ENCODE results near the gene EPB41L2.
A peak's percentile ranks its signal among the peaks of the same experiment; 100 is the strongest.
"Not testable (repeated sequence)": the region's sequence is repeated elsewhere in the genome, so short reads cannot be mapped to it uniquely, and the experiment has no call there.

EPB41L2 gene

DNA sequence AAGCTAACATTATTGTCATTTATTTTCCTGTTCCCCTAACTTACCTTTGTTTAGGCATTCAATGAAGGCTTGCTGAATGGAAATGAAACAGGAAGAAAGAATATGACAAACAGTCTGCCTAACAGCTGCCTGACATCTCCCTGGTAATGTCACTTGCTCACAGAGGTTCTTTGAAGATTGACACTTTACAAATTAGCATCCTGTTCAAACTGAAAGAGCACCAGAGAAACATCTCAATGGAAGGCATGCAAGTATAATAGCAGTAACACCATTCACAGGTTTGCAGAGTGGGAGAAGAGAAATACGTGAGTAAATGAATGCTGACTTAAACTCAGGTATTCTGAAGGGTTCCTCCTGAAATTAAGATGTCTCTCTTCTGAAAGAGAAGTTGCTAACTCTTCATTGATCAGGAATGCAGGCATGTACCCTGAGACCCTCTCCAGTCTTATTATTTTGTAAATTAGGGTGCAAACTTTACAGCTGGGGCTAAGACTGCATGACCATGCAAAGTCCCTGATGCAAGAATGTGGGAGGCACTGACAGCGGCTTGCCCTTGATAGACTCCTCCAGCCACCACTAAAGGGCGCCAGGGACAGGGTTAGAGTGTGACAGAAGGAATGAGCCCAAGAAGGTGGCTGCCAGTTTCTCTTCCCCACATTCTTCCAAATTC lies 237.1 kb downstream of the EPB41L2 start:
- Mint-ChIP-seq H3K36me3 (no peaks in the 10 kb centered on the region), H3K27ac (no peak overlapping the region), H3K4me3 (no peak overlapping the region), H3K27me3 (no peaks in the 10 kb centered on the region), H3K4me1 (no peaks in the 10 kb centered on the region), H3K9me3 (no peaks in the 10 kb centered on the region)
- no peak for ATAC-seq

DNA sequence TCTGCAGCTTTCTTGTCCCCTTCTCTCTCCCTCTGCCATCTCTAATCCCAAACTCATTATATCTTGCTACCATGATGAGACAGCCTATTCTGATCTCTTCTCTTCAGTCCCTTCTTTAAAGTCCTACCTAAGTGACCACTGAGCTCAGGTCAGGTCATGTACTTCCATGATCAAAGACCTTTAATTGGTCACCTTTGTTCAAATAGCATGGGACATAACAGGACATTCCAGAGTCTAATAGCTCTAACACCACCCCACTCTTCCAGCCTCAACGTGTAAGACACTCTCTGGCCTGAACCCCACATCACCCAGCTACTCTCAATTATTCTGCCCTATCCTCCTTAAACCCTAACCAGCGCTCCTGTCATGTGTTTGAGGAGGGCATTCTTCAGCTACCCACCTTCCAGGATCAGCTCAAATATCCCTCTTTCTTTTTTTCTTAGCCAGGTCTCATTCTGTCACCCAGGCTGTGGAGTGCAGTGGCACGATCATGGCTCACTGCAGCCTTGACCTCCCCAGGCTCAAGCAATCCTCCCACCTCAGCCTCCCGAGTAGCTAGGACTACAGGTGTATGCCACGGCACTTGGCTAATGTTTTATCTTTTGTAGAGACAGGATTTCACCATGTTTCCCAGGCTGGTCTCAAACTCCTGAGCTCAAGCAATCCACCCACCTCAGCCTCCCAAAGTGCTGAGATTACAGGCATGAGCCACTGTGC lies 237.9 kb downstream of the EPB41L2 start:
- H3K9me3 Mint-ChIP-seq = no peaks in the 10 kb centered on the region
- H3K27ac Mint-ChIP-seq = no peak overlapping the region

GRCh38 chr6:130822736-130823135 lies 240.3 kb downstream of the EPB41L2 start:
- H3K4me3 Mint-ChIP-seq = no peak overlapping the region
- no peaks in the 10 kb centered on the region for H3K27me3 Mint-ChIP-seq
- no peak overlapping the region for H3K27ac Mint-ChIP-seq
- H3K4me1 Mint-ChIP-seq = no peaks in the 10 kb centered on the region
- H3K9me3 Mint-ChIP-seq = peaks cover 3% of the 10 kb centered on the region
- peaks cover 4% of the 10 kb centered on the region for H3K36me3 Mint-ChIP-seq
- no peak for ATAC-seq

More for the DNA sequence above, 237.9 kb downstream of the EPB41L2 start:
- H3K4me1 Mint-ChIP-seq = no peaks in the 10 kb centered on the region
- no peaks in the 10 kb centered on the region for H3K27me3 Mint-ChIP-seq
- H3K36me3 Mint-ChIP-seq = no peaks in the 10 kb centered on the region
- no peak for ATAC-seq
- no peak overlapping the region for H3K4me3 Mint-ChIP-seq

- no peak for ATAC-seq
Measured at GRCh38 chr6:130815200-130816071, 247.6 kb downstream of the EPB41L2 start.

GRCh38 chr6:130814506-130814905 lies 248.5 kb downstream of the EPB41L2 start:
- no peaks in the 10 kb centered on the region for H3K27me3 Mint-ChIP-seq
- no peak overlapping the region for H3K27ac Mint-ChIP-seq
- H3K36me3 Mint-ChIP-seq = peaks cover 12% of the 10 kb centered on the region
- H3K4me3 Mint-ChIP-seq = no peak overlapping the region
- no peak for ATAC-seq
- peaks cover 11% of the 10 kb centered on the region for H3K9me3 Mint-ChIP-seq
- no peaks in the 10 kb centered on the region for H3K4me1 Mint-ChIP-seq

More at GRCh38 chr6:130815200-130816071, 247.6 kb downstream of the EPB41L2 start:
- H3K36me3 Mint-ChIP-seq = peaks cover 12% of the 10 kb centered on the region
- no peaks in the 10 kb centered on the region for H3K27me3 Mint-ChIP-seq
- peaks cover 11% of the 10 kb centered on the region for H3K9me3 Mint-ChIP-seq
- no peak overlapping the region for H3K4me3 Mint-ChIP-seq
- no peak overlapping the region for H3K27ac Mint-ChIP-seq
- no peaks in the 10 kb centered on the region for H3K4me1 Mint-ChIP-seq

GRCh38 chr6:130811932-130812331 lies 251.1 kb downstream of the EPB41L2 start:
- no peak overlapping the region for H3K4me3 Mint-ChIP-seq
- no peak overlapping the region for H3K27ac Mint-ChIP-seq
- peaks cover under 1% of the 10 kb centered on the region for H3K36me3 Mint-ChIP-seq
- H3K27me3 Mint-ChIP-seq = no peaks in the 10 kb centered on the region
- ATAC-seq = no peak
- peaks cover under 1% of the 10 kb centered on the region for H3K9me3 Mint-ChIP-seq
- no peaks in the 10 kb centered on the region for H3K4me1 Mint-ChIP-seq

- Mint-ChIP-seq H3K27ac (no peak overlapping the region), H3K4me1 (no peaks in the 10 kb centered on the region), H3K27me3 (no peaks in the 10 kb centered on the region), H3K4me3 (no peak overlapping the region), H3K9me3 (no peaks in the 10 kb centered on the region), H3K36me3 (no peaks in the 10 kb centered on the region)
- no peak for ATAC-seq
Measured at GRCh38 chr6:130810307-130811030, 252.6 kb downstream of the EPB41L2 start.

DNA sequence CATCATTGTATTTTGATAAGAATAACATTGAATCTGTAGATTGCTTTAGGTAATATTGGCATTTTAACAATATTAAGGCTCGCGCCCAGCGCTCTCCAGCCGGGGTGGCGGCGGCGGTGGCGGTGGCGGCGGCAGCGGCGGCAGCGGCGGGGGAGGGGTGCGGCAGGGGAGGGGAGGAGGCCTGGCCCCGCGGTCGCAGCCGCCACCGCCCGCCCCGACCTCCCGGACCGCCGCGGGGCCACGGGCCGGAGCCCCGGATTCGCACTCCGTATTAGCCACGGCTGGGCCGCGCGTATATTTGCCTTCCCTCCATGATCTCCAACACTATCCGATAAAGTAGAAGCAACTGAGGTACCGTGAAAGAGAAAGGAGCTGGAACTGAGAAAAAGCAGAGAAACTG lies 261.7 kb downstream of the EPB41L2 start:
- not testable (repeated sequence) for H3K4me1 Mint-ChIP-seq, H3K4me3 Mint-ChIP-seq, H3K27me3 Mint-ChIP-seq, H3K36me3 Mint-ChIP-seq, H3K27ac Mint-ChIP-seq, H3K9me3 Mint-ChIP-seq
- peak; percentile 64 for ATAC-seq

DNA sequence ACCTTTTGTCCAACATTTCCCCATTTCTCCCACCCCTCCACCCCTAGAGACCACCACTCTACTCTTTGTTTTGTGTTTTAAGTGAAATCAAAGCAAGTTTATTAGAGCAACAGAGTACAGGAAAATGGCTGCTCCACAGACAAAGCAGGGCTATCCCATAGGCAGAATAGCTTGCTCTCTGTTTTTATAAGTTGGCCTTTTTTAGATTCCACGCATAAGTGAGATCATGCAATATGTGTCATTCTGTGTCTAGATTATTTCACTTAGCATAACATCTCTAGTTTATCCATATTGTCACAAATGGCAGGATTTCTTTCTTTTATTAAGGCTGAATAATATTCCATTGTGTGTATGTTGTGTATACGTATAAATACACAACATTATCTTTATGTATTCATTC lies 266.0 kb downstream of the EPB41L2 start:
- H3K27me3 Mint-ChIP-seq = peaks cover 9% of the 10 kb centered on the region
- H3K36me3 Mint-ChIP-seq = no peaks in the 10 kb centered on the region
- no peaks in the 10 kb centered on the region for H3K9me3 Mint-ChIP-seq
- H3K4me1 Mint-ChIP-seq = peaks cover 5% of the 10 kb centered on the region
- no peak for ATAC-seq
- H3K27ac Mint-ChIP-seq = no peak overlapping the region
- H3K4me3 Mint-ChIP-seq = no peak overlapping the region

DNA sequence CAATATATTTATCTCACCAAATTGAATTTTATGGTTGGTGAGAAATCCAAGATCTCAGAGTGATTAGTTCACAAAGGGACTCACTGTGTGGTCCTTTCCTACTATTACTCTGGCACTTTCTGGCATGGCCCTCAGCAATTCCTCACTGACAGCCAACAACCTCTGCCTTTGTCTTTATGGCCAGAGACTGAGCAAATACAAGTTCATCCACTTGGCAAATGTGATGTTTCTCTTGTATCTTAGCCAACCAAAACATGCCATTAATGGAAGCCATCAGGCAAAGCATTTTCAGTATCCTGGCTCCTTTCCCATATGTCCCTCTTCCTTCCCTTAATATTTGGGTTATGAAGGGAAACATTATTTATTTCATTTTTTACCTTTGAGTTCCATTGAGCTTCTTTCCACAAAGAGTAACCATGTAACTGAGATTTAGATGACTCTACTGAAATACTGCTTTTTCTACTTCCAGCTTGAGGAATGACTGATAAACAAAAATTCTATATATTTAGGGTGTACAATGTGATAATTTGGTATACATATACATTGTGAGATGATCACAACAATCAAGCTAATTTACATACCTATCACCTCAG lies 266.6 kb downstream of the EPB41L2 start:
- Mint-ChIP-seq H3K27me3 (peaks cover 9% of the 10 kb centered on the region), H3K36me3 (no peaks in the 10 kb centered on the region), H3K27ac (no peak overlapping the region), H3K4me1 (peaks cover 5% of the 10 kb centered on the region), H3K9me3 (no peaks in the 10 kb centered on the region), H3K4me3 (no peak overlapping the region)
- no peak for ATAC-seq

DNA sequence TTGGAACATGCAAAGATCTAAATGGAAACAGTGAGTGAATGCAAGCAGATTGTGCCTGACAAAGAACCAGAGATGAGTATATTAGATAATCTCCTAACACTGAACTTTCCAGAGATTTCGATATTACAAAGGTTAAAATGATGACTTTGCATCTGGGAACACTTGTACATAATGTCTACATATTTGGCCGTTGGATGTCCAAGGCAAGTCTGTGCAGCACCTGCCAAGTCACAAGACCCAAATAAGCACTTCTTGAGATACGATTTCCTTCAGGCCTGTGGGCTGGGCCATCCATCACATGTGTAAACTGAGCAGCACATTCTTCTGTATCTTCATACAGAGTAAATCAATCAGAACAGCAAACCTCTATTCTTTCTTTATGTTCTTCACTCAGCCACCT lies 268.3 kb downstream of the EPB41L2 start:
- peak; percentile 45 for ATAC-seq
- Mint-ChIP-seq H3K27ac (no peak overlapping the region), H3K4me1 (peaks cover 5% of the 10 kb centered on the region), H3K9me3 (no peaks in the 10 kb centered on the region), H3K36me3 (no peaks in the 10 kb centered on the region), H3K27me3 (peaks cover 9% of the 10 kb centered on the region), H3K4me3 (no peak overlapping the region)

- no peak overlapping the region for H3K27ac Mint-ChIP-seq
- no peaks in the 10 kb centered on the region for H3K36me3 Mint-ChIP-seq
- H3K27me3 Mint-ChIP-seq = peaks cover 9% of the 10 kb centered on the region
- H3K9me3 Mint-ChIP-seq = no peaks in the 10 kb centered on the region
- H3K4me1 Mint-ChIP-seq = peaks cover 5% of the 10 kb centered on the region
- ATAC-seq = no peak
- no peak overlapping the region for H3K4me3 Mint-ChIP-seq
Measured at GRCh38 chr6:130794010-130794697, 268.9 kb downstream of the EPB41L2 start.

Measured in stimulated activated memory B cell treated with anti-CD40 and anti-IgM and Interleukin-4, amounts not matched to agents 10 μg/mL and 1 μg/mL and 100 μg/mL, for 72 hours (primary cell).